B cell (primary cell): ENCODE data around the gene GOLGA8O.
"Not testable (repeated sequence)": the region's sequence is repeated elsewhere in the genome, so short reads cannot be mapped to it uniquely, and the experiment has no call there.

Experiments used
- CTCF ChIP-seq: fragments of 200-600 bp; IDR thresholded peaks from one replicate; pipeline ENCODE4 v1.8.0; 2022; ENCODE audit warnings: antibody characterized with exemption, mild to moderate bottlenecking
- EZH2 ChIP-seq: IDR thresholded peaks from 2 replicates; pipeline ENCODE4 v1.6.1; 2012; ENCODE audit warnings: borderline replicate concordance, low read depth, mild to moderate bottlenecking, moderate library complexity, low read length; ENCODE audit not compliant: insufficient read depth, poor library complexity, severe bottlenecking

GRCh38 chr15:32426511-32426910 lies 28.9 kb downstream of the GOLGA8O start:
- TF ChIP-seq CTCF, EZH2: not testable (repeated sequence)
